GM21367 (cell line): Measurements from ENCODE around the gene FAF1.

Experiments used
- ATAC-seq: cut with Tn5 transposase; IDR thresholded peaks from one replicate; pipeline ENCODE4 v1.9.1; 2021; ENCODE audit not compliant: unreplicated experiment

FAF1 gene

DNA sequence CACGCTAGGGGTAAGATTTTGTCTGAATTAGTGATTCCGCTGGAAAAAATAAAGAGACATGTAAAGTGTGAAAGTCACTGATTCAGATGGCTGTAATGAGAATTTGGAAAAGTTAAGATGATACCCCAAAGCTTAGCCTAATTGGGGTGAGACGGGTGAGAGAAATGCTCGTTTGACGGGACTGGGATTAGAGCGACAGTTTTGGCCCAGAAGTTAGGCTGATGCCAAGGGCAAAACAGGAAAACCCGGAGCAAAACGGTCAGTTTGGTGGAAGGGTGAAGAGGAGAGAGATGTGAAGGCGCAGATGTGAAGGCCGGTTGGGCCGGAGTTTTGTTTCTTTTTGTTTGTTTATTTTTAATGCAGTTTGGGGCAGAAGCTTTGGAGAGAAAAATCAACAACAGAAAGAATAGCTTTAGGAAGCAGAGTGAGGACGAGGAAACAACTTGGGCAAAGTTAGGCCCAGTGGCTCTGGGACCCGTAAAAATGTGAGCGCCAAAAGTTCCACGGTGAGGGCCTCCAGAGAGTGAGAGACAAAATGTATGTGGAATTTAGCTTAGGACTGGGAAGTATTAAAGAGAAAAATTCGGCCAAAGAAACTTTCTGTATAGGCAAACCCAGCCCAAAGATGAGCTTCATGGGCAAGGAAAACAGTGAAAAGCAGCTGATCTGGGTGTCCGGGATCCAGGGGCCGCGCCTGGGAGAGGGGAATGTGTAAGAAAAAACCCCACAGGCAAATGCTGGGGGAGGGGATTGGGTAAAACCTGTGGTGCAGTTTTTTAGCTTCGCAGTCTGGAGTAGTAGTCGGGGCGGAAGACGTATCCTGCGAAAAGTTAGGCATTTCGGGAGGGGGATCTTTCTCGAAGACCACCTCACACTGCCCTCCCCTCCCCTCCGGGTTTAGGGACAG is 538.0 kb downstream of the FAF1 start:
- ATAC-seq: no peak

DNA sequence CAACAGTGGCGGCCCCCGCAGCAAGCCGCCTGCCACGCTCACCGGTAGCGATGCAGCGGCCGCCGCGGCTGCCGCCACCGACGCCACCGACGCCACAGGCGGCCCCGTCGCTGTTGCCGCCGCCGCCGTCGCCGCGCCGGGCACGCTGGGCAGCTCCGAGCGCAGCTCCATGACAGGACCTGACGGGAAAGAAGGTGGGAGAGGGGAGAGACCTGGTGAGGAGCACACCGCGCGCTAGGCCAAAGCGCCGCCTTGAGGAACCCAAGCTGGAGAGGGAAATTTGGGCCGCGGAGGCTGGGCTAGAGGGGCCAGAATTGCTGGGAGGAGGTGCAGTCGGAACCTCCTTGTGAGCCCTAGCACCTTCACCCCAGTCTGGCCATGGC is 538.7 kb downstream of the FAF1 start:
- ATAC-seq: no peak

DNA sequence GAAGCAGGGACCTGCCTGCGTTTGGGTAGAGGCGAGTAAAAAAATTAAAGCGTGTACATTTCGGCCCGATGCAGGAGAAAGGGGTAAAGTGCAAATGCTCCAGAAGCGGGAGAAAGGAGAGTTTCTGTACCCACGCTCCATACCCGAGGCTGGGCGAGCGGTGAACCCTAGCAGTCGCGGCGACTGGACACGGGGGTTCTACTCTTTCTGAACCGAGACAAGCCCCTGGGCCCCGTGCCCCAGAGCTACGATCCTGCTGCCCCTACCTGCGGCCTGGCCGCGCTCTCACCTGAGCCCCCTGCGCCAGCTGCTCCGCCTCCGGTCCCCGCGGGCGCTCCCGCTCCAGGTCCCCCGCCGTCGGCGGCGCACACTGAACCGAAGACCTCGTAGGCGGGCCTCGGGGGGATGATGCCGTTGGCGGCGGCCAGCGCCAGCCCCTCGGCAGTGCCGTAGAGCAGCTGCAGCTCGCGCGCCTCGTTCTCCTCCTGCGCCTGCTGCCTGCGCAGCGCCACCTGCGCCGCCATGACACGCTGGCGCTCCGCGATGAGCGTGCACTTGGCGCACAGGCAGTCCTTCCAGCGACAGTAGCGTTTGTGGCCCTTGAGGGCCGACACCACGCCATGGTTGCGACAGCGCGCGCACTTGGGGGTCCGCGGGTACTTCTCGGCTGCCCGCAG is 539.2 kb downstream of the FAF1 start:
- no peak for ATAC-seq

DNA sequence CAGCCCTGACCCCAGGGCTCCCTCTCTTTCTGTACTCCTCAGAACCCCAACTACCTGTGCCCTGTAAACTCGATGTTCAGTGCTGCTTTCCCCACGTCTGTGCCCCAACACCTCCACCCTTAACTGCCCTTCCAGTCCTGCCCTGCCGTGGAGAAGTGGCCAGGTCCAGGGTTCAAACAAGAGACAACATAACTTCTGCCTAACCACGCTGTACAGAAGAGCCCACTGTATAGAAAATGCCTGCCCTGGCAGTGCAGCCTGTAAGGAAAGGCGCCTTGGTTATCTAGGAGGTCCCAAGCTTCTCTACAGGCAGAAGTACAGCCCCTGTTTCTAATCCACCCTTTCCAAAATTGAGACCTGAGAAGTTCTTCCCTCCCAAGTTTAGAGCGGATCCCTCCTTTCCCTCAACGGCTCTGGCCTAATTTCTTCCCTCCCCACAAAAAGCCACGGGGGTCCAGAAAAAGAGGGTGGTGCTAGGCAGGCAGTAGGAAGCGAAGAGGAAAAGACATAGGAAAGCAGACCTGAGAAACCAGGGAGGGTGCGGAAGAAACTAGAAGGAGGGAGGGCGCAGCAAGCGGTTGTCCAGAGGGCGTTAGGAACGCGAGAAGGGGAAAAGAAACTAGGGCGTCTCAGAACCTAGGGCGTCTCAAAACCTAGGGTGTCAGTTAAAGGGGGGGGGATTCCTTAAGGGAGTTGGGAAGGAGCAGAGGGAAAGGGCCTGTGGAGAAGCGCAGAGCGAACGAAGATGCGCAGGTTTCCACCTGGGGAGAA is 540.0 kb downstream of the FAF1 start:
- no peak for ATAC-seq

DNA sequence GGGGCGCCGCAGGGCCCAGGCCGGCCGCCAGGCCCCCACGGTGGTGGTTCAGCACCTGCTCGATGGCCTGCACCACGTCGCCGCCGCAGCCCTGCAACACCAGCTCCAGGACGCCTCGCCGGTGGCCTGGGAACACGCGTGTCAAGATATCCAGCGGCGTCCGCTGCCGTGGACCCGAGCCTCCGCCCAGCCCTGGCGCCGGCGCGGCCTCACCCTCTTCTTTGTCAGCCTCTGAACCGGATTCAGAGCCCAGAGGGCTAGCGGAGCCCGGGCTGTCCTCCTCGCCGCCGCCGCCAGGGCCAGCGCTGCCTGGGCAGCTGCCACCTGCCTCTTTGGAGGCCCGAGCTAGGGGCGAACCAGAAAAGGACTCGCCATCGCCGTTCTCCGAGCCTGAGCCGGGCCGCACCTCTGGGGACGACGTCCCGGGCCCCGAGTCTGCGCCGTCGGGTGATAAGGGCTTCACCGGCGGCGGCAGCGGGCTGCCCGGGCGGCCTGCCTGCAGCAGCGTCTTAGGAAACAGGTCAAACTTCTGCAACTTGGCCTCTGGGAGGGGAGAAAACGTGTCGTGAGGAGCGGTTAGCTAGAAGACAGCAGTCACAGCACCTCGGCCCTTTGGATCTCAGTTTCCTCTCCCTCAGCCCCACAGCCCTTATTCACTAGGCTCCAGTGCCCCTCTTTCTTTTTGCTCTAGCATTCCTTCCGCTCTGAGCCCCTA is 540.7 kb downstream of the FAF1 start:
- no peak for ATAC-seq

DNA sequence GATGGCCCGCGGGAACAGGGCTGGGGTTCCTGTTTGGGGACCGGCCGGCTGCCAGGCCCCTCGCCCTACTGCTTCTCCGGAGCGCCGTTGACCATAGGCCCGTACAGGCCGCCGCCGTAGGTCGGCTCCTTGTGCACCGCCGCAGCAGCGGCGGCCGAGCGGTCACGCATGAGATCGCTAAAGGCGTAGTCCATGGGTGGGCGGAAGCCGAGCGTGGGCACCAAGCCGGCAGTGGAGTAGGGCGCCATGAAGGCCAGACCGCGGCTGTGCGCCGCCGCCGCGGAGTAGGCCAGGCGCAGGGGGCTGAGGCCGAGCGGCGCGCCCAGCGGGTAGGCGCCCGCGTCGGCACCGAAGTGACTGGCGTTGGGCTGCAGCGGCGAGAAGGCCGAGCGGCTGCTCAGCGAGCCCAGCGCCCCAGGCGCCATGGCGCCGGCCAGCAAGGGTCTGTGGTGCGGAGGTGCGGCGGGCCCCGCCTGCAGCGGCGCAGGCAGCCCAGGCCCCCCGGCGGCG is 541.4 kb downstream of the FAF1 start:
- no peak for ATAC-seq

DNA sequence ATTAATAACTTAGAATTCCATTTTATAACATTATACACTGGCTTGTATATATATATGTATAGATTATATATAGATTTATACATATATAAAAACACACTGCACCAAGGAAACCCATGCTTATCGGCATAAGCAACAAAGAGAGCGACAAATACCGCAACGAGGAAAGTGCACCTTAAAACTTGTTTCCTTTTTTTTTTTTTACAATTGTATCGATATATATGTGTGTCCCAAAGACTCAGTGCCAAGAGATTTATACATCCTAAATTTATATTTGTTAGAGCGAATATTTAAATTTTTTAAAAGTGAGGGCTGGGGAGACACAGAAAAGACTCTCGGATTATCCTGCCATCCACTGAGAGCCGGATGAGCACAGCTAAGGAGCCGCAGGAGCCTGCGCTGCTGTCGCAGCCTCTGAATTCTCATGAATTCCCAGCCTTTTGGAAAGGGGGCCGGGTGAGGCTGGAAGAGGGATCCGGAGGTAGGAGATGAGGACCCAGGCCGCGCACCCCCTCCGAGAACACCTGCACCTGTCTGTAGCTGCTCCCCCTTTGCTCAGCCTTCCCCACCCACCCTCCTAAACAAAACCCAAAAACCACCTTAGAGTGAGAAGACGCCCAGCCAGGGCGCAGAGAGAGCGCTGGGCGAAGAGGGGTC is 542.0 kb downstream of the FAF1 start:
- ATAC-seq: no peak

DNA sequence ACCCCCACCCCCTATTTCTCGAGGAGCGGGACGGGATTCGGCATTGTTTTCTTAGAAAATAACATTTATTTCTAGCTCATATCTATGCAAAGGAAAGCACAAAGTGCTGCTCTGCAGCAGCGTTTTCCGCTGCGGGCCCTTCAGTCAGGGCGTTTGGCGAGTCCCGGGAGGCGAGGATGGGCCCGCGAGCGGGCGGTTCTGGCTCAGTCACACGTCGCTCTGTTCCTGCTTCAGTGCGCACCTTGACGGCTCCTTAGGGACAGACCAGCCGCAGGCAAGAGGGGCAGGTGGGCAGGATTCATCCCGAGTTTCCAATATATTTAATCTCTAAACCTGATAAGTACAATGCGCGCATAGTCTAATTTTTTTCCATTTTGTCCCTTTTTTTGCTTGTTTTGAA is 542.6 kb downstream of the FAF1 start:
- no peak for ATAC-seq

DNA sequence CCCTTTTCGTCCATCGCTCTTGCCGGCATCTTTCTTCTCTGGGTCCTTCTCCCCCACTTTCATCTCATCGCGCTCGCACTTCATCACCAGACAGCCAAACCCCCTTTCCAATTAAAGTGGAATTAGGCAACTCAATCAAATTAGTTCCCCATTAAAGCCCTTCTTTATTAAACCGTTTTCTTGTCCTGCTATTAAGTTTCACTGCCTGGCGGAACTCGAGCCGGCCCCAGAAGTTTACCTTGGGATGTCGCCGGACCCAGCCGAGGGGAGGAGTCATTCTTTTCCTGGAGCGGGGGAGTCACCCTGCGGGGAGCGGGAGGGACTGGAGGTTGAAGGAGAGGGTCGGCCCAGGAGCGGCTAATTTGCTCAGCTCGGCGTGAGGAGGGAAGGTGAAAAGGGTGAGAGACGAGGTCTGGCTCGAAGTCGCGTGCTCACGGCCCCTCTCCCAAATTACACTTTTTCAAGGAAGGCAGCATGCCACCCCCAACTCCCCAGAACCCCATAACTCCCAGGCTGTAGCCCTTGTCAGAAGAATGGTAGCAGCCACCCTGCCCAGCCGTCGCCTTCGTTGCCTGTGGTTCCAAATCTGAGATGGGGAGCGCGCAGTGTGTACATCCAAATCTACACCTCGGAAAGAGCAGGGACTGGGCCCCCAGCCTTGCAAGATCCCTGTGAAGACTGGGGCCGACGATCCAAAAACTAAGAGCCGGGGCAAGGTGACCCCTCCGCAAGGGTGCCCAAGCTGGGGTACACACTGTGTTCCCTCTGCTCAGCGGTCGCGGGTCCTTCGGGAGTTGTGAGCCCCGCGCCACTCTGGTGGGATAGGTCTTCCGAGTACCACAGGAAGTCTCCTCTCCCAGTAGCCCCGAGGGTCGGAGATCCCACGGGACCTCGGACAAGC is 543.3 kb downstream of the FAF1 start:
- ATAC-seq: no peak

DNA sequence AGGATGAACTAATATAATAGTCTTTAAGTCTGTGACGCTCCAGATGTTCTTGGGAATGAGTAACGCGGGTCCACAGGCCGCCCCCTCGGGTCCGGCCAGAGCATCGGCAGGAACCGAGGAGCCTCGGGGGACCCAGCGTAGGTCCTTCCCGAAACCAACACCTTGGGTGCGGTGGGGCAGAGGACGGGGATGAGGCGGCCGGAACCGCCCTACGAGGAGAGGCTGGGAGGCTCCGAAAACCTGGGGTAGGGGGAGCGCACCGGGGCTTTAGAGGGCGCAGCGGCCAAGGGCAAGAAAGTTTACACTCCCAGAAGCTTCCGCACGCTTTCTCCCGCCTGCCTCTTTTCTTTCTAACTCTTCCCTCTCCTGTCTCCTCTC is 543.9 kb downstream of the FAF1 start:
- no peak for ATAC-seq

DNA sequence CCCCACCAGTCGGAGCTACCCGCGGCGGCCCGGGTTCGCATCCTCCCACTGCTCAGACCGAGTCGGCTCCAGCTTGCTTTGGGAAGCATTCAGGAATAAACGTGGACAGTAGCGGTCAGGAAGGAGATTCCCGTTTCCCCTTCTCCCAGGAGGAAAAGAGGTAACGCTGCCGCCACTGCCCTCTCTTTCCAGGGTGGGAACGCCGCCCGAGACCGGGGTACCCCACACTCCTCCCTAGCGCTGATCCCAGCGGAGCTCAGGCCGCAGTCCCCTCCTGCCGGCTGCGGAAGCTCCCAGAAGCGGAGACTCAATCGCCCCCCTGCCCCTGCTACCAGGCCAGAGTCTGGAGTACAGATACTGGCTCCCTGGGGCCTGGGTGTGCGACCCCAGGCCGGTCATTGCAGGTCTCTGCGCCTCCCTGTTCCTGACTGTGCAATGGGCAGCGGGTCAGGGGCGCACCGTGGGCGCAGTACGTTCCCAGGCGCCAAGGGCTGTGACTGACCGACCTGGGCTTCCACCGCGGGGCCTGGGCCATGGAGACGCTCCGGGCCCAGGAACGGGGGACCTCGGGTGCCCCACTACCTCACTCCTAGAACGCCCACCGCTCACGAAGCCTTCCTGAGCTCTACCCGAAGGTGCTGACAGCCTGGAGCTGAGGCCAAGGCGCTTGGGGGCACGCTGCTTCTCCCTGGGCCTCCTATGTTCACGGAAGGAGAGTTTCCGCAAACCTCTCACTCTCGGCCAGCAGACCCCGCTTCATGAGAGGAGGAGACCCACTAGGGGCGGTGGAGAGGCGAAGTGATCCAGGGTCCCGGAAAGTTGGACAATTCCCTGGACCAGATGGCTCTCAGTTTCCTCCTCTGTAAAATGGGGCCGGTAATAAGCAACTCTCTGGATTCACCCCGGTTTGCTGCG is 544.6 kb downstream of the FAF1 start:
- ATAC-seq: no peak

DNA sequence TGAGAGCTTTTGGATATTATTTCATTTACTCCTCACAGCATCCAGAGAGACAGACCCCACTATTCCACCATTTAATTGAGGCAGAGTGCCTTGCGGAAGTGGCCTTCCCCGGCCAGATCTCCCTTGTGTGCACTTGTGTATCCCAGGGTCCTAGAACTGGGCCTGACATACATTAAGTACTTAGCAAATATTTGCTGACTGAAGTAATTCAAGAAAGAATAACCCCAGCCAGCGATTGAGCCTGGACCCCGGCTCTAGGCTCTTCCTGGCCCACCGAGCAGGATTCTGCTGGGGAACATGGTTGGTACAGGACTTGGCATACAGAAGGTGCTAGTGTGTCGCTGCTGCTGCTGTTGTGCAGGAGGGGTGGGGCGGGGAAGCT is 545.2 kb downstream of the FAF1 start:
- ATAC-seq: no peak

DNA sequence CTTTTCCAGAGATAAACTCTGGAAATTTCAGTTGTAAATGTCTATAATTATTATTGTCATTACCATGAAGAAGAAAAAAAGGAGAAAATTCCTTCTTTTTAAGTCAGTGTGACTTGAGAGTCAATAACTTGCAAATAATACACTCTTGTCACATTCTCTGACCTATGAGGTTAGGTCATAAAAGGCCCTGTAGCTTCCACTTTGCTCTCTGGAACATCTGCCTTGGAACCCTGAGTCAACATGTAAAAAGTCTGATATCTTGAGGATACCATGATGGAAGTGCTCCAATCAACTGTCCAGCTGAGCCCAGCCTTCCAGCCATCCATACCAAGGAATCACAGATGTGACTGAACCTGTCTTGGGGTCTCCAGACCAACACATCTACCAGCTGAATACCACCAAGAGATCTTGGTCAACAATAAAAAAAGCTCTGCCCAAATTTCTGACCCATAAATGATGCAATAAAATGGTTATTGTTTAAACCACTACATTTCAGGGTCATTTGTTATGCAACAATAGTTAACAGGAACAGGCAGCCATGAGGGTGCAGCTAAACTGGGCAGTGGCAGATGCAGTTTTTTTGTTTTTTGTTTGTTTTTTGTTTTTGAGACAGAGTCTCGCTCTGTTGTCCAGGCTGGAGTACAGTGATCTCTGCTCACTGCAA is 547.1 kb downstream of the FAF1 start:
- no peak for ATAC-seq

DNA sequence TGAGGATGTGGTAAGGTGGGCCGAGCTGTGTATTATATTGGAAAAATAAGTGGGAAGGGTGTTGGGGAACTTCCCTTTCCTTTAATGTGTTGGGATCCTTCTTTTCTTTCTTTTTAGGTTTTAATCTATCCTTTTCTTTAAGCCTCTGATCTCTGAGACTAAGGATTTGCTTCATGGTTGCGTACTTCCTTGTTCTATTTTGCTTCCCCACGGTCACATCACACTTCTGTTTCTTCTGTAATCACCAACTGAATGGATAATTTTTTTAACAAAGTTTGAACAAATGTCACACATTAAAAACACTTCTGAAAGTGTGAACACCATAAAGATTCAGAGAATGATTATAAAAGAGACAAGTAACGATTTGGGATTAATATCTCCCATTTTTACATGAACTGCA is 554.3 kb downstream of the FAF1 start:
- no peak for ATAC-seq

DNA sequence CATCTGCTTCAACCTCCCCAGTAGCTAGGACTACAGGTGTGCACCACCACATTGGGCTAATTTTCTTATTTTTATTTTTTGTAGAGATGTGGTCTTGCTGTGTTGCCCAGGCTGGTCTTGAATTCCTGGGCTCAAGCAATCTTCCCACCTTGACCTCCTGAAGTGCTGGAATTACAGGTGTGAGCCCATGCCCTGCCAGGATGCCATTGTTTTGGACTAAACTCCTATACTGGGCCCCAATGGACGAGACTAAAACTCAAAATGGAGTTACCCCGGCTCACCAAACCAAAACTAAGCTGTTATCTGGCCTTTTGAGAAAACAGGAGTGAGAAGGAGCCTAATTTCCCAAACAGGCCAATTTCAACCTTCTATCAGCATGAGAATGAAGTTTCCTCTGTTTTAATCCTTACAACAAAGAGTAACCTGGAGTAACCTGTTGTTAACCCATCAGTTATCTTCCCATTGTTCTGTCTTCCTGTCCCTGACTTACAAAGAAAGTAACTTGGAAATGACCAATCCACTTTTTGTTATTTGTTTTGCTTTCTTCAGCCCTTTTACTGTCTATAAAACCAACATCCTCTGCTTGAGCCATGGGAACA is 566.4 kb downstream of the FAF1 start:
- no peak for ATAC-seq
